CD4-positive, CD25-positive, alpha-beta regulatory T cell (primary cell): ENCODE measurements around the gene FKBP1C. TPM values are rescaled to one million over a fixed set of nuclear protein-coding genes. Genes with fewer than 3 reads are reported as not detected.
"Not testable (repeated sequence)": the region's sequence is repeated elsewhere in the genome, so short reads cannot be mapped to it uniquely, and the experiment has no call there.

ENCODE experiments used
- ATAC-seq, 2 donors: fragments of 150-1000 bp; cut with Tn5 transposase; one replicate each; pipeline ENCODE4 v1.10.0; 2021; ENCODE audit warnings: low read depth in 2 of 2, moderate number of reproducible peaks in 2 of 2, moderate library complexity in 1 of 2
- DNase-seq, 3 donors: peaks; one replicate each; pipeline versions ENCODE4 v3.0.0 to v3.0.0-alpha.2; 2012 to 2022; ENCODE audit warnings: mixed read lengths in 1 of 3
- H3K27ac ChIP-seq: one replicate; pipeline ENCODE4 v1.7.0; 2013; ENCODE audit warnings: mild to moderate bottlenecking, low read length; ENCODE audit not compliant: insufficient read depth, poor library complexity, severe bottlenecking
- H3K27me3 ChIP-seq: one replicate; pipeline ENCODE4 v1.7.0; 2013; ENCODE audit warnings: low read length; ENCODE audit not compliant: control insufficient read depth, insufficient read depth
- H3K36me3 ChIP-seq: one replicate; pipeline ENCODE4 v1.7.0; 2013; ENCODE audit warnings: mild to moderate bottlenecking, low read length, moderate library complexity; ENCODE audit not compliant: control insufficient read depth, insufficient read depth
- H3K4me1 ChIP-seq: 2 replicates; pipeline ENCODE4 v1.7.0; 2013; ENCODE audit warnings: mild to moderate bottlenecking, low read length; ENCODE audit not compliant: insufficient read depth, control insufficient read depth, poor library complexity, severe bottlenecking
- H3K4me3 ChIP-seq: one replicate; pipeline ENCODE4 v1.7.0; 2013; ENCODE audit warnings: low read depth, mild to moderate bottlenecking, low read length, moderate library complexity
- H3K9me3 ChIP-seq, 2 experiments: 1 replicate in 1 of 2; 2 replicates in 1 of 2; pipeline ENCODE4 v1.7.0; 2013; ENCODE audit warnings: low read length in 2 of 2, mild to moderate bottlenecking in 1 of 2, moderate library complexity in 1 of 2; ENCODE audit not compliant: control insufficient read depth in 2 of 2
- H3K27ac Mint-ChIP-seq, 3 donors: one replicate each; pipeline ENCODE4 v1.8.0; 2020 to 2022; ENCODE audit warnings: mild to moderate bottlenecking in 3 of 3, mixed read lengths in 3 of 3, moderate library complexity in 2 of 3
- H3K27me3 Mint-ChIP-seq: one replicate; pipeline ENCODE4 v1.8.0; 2022; ENCODE audit warnings: mild to moderate bottlenecking, mixed read lengths
- H3K36me3 Mint-ChIP-seq: one replicate; pipeline ENCODE4 v1.8.0; 2020; ENCODE audit warnings: mixed read lengths
- H3K4me1 Mint-ChIP-seq, 4 donors: one replicate each; pipeline ENCODE4 v1.8.0; 2020 to 2022; ENCODE audit warnings: mixed read lengths in 4 of 4, mild to moderate bottlenecking in 1 of 4
- H3K4me3 Mint-ChIP-seq, 4 donors: one replicate each; pipeline ENCODE4 v1.8.0; 2020 to 2022; ENCODE audit warnings: mild to moderate bottlenecking in 4 of 4, mixed read lengths in 4 of 4, moderate library complexity in 3 of 4
- H3K9me3 Mint-ChIP-seq, 7 donors: one replicate each; pipeline ENCODE4 v1.8.0; 2020 to 2022; ENCODE audit warnings: mixed read lengths in 7 of 7, mild to moderate bottlenecking in 3 of 7, moderate library complexity in 2 of 7
- polyA plus RNA-seq, 4 donors: library from polyadenylated mRNA; unstranded; fragments of 300-500 nt; fragmentation: Illumina TruSeq; gene quantifications; one replicate each; pipeline ENCODE4 v1.2.3, GENCODE V29; 2021
- total RNA-seq: library from RNA; stranded (reverse); gene quantifications from one replicate; pipeline ENCODE4 v1.2.3, GENCODE V29; 2022

Gene FKBP1C
- total and polyA plus RNA-seq, 5 donors from 2014 or later, result 0.40 to 1.2 TPM; not detected in 3

DNA sequence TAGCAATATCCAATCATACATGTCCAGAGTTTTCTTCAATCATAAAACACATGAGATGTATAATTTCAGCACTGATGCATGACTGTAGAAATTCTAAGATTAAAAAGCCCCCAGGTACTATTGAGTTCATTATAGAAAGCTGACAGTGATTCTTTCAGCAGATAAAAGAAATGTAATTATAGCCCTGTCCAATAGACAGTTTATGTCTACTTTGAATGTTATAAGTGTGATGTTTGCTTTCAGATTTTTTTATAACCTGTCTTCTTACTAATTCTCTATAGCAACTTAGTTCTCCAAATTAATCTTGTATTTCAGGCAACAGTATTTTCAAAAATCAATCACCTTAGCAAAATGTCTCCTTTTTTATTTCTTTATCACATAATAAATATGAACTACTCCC lies 13.5 kb upstream of the FKBP1C start:
- H3K27me3 ChIP-seq, result no peaks in the 10 kb centered on the region
- H3K9me3 ChIP-seq, result peaks cover 2 to 5% of the 10 kb centered on the region in 2 experiments
- H3K4me3 ChIP-seq, result no peak overlapping the region
- no peaks in the 10 kb centered on the region for H3K4me1 ChIP-seq
- Mint-ChIP-seq H3K4me1 (no peaks in the 10 kb centered on the region), H3K4me3 (no peak overlapping the region), H3K27ac (no peak overlapping the region), H3K9me3 (peaks cover 0 to 18% (median 6%) of the 10 kb centered on the region in 7 donors), H3K36me3 (no peaks in the 10 kb centered on the region), H3K27me3 (no peaks in the 10 kb centered on the region)
- no peak overlapping the region for H3K27ac ChIP-seq
- DNase-seq, result no peak
- no peak for ATAC-seq
- H3K36me3 ChIP-seq, result no peaks in the 10 kb centered on the region

DNA sequence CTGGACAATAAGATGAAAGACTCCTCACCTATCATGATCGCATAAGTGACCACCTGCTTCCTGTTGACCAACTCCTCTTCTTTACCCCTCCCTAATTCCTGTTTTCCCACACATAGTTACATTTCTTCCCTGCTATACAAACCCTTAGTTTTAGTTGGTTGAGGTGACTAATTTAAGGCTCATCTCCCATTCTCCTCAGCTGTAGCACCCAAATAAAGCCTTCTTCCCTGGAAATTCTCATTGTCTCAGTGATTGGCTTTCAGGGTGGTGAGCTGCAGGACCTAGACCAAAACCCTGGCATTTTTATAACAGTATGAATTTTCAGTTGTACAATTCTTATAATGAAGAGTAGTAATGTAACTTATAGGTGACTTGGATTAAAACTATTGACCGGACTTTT lies 2.1 kb downstream of the FKBP1C start:
- no peak overlapping the region for H3K4me3 Mint-ChIP-seq
- H3K27me3 ChIP-seq, result no peaks in the 10 kb centered on the region
- H3K4me1 Mint-ChIP-seq, result no peaks in the 10 kb centered on the region
- H3K4me1 ChIP-seq, result no peaks in the 10 kb centered on the region
- H3K36me3 Mint-ChIP-seq, result no peaks in the 10 kb centered on the region
- no peak overlapping the region for H3K4me3 ChIP-seq
- H3K9me3 Mint-ChIP-seq, result peaks cover 0 to 13% (median 9%) of the 10 kb centered on the region in 7 donors
- H3K27ac Mint-ChIP-seq, result no peak overlapping the region
- H3K27ac ChIP-seq, result no peak overlapping the region
- no peaks in the 10 kb centered on the region for H3K36me3 ChIP-seq
- ATAC-seq (no peak), DNase-seq (no peak)
- H3K27me3 Mint-ChIP-seq, result no peaks in the 10 kb centered on the region
- H3K9me3 ChIP-seq, result peaks cover 3 to 5% of the 10 kb centered on the region in 2 experiments

DNA sequence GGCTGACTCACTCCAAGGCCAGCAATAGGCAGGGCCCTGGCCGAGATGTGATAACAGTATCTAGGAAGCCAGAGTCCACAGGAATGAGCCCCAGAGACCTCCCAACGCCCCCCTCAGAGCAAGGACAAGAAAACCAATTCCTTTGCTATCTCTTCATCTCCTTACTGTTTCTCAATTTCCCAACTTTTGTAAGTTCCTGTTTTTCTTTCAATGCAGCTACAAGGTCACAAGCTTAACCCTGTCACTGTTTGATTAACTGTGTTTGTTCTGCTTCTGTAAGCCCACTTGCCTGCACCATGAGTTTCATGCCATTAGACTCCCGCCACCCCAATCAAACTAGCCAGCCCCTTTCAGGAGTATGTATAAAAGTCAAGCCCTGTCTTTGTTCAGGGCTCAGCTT lies 3.5 kb downstream of the FKBP1C start:
- Histone ChIP-seq H3K4me1 (no peaks in the 10 kb centered on the region), H3K4me3 (no peak overlapping the region), H3K9me3 (peaks cover 3 to 5% of the 10 kb centered on the region in 2 experiments), H3K27ac (no peak overlapping the region), H3K27me3 (no peaks in the 10 kb centered on the region), H3K36me3 (no peaks in the 10 kb centered on the region)
- ATAC-seq, result no peak
- Mint-ChIP-seq H3K36me3 (no peaks in the 10 kb centered on the region), H3K4me3 (no peak overlapping the region), H3K4me1 (no peaks in the 10 kb centered on the region), H3K27me3 (no peaks in the 10 kb centered on the region), H3K27ac (no peak overlapping the region), H3K9me3 (peaks cover 0 to 13% (median 9%) of the 10 kb centered on the region in 7 donors)
- no peak for DNase-seq

DNA sequence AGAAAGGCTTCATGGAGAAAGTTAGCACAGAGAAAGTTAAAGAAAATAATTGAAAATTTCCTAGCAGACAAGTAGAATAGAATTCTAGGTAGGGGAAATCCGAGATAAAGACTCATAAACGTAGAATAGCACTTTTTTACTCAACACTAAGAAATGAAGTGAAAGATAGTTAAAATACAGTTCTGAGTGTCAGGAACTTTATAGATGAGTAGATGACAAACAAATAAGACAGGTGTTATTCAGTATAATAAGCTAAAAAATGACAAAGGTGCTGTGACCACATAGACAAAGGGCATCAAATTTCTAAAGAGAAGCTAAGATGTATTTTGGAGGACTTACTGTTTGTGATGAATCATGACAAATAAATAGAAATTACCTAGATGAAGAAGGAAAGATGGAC lies 12.9 kb downstream of the FKBP1C start:
- Histone ChIP-seq H3K27me3 (no peaks in the 10 kb centered on the region), H3K4me1 (no peaks in the 10 kb centered on the region), H3K27ac (no peak overlapping the region), H3K36me3 (no peaks in the 10 kb centered on the region), H3K4me3 (no peak overlapping the region), H3K9me3 (no peaks in the 10 kb centered on the region)
- H3K36me3 Mint-ChIP-seq, result no peaks in the 10 kb centered on the region
- peaks cover 0 to 7% (median 0%) of the 10 kb centered on the region in 7 donors for H3K9me3 Mint-ChIP-seq
- DNase-seq (no peak), ATAC-seq (no peak)
- no peaks in the 10 kb centered on the region for H3K4me1 Mint-ChIP-seq
- H3K4me3 Mint-ChIP-seq, result no peak overlapping the region
- no peak overlapping the region for H3K27ac Mint-ChIP-seq
- H3K27me3 Mint-ChIP-seq, result no peaks in the 10 kb centered on the region

DNA sequence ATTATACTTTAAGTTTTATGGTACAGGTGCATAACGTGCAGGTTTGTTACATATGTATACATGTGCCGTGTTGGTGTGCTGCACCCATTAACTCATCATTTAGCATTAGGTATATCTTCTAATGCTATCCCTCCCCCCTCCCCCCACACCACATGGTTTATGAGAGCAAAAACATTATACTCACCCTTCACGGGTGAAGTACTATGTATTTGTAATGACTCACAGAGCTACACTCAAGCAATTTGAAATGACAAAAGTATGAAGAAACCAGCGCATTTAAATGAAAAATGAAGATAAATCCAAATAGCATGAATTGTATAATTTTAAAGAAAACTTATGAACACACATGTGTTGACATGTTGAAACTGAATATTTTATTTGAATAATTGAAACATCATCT lies 14.7 kb downstream of the FKBP1C start:
- ATAC-seq, H3K27ac ChIP-seq, H3K36me3 Mint-ChIP-seq, H3K4me3 ChIP-seq, H3K27ac Mint-ChIP-seq, H3K4me1 Mint-ChIP-seq, H3K4me1 ChIP-seq, H3K4me3 Mint-ChIP-seq, H3K27me3 Mint-ChIP-seq, H3K36me3 ChIP-seq, H3K9me3 ChIP-seq, DNase-seq, H3K27me3 ChIP-seq, H3K9me3 Mint-ChIP-seq: not testable (repeated sequence)

GRCh38 chr6:63227928-63228894 lies 16.9 kb downstream of the FKBP1C start:
- not testable (repeated sequence) for H3K27me3 ChIP-seq, ATAC-seq, H3K27ac Mint-ChIP-seq, H3K4me1 ChIP-seq, H3K36me3 Mint-ChIP-seq, DNase-seq, H3K4me1 Mint-ChIP-seq, H3K27me3 Mint-ChIP-seq, H3K4me3 ChIP-seq, H3K36me3 ChIP-seq, H3K27ac ChIP-seq, H3K9me3 ChIP-seq
- H3K4me3 Mint-ChIP-seq, result peak overlapping the region in 1 of 4 donors; percentile 27
- H3K9me3 Mint-ChIP-seq, result peaks cover 0 to 10% (median 0%) of the 10 kb centered on the region in 7 donors

DNA sequence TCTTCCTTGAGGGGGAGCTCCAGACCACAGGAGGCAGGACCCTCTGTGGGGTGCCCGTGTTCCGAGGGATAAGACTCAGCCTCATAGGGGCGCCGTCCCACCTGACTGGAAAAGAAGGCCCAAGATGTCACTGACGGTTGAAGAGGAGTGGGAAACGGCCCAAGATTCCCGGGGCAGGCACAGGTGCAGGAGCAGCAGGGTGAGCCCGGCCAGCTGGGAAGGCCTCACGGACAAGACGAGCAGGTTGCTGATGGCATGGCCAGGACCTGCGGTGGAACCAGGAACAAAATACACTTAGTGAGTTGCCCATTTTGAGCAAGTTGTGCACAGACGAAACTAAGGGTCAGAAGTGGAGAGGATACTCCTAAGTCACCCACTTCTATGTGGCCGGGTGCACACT lies 18.8 kb downstream of the FKBP1C start:
- not testable (repeated sequence) for H3K9me3 ChIP-seq, H3K27ac ChIP-seq, H3K27ac Mint-ChIP-seq, DNase-seq, H3K4me3 Mint-ChIP-seq, H3K4me1 Mint-ChIP-seq, H3K4me1 ChIP-seq, H3K36me3 Mint-ChIP-seq, ATAC-seq, H3K36me3 ChIP-seq, H3K27me3 Mint-ChIP-seq, H3K4me3 ChIP-seq, H3K27me3 ChIP-seq
- H3K9me3 Mint-ChIP-seq, result peaks cover 0 to 17% (median 2%) of the 10 kb centered on the region in 7 donors

DNA sequence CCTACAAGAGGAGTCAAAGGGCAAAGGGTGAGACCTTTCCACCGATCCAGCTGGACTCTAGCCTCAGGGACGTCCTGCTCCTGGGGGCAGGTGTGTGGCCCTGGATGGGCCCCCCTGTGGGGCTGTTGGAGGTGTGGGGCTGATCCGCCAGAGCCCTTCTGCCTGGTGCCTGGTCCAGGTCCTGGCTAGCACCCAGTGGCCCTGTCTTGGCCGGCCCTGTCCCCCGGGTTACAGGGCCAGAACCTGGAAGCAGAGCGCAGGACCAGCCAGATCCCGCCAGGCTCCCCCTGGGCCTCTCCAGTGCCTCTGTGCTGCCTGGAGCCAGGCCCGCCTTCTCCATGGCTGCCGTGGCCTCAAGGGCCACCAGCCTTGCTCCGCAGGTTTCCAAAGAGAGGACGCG lies 19.2 kb downstream of the FKBP1C start:
- not testable (repeated sequence) for H3K27me3 ChIP-seq, H3K36me3 ChIP-seq, H3K27ac ChIP-seq, H3K4me1 Mint-ChIP-seq, ATAC-seq, H3K4me3 Mint-ChIP-seq, DNase-seq, H3K27ac Mint-ChIP-seq, H3K4me3 ChIP-seq, H3K9me3 ChIP-seq, H3K27me3 Mint-ChIP-seq, H3K4me1 ChIP-seq, H3K36me3 Mint-ChIP-seq
- peaks cover 0 to 18% (median 3%) of the 10 kb centered on the region in 7 donors for H3K9me3 Mint-ChIP-seq
